ENCODE measurements around the gene THEMIS.

DNA sequence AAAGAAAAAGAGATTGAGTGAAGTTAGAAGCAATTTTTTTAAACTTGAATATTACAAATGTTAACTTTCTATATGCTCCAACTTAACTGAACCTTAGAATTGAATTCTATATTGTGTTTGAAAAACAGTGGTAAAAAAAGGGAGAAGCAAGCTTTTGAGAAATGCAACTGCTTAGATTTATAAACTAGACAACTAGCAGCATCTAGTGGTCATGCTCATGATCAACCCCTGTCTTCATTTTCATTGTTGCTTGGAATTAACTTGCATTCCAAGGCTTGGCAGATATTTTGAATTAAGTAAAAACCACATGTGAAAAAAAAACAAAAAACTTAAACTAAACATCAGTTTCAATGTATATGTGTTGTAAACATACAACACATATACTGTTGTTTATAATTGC, 210.8 kb downstream of the THEMIS start:
- no peak for TF ChIP-seq EZH2 (IDR thresholded peaks at IDR 0.05; ENCODE audit: insufficient read depth, poor library complexity, severe bottlenecking)
- TF ChIP-seq EZH2phosphoT487 (IDR thresholded peaks at IDR 0.05; ENCODE audit: insufficient read depth, low read depth), result no peak

Measured in GM23248 (cell line).